22Rv1 (cell line): ENCODE data around the gene PCAT6.

ENCODE experiments used
- CTCF ChIP-seq: fragments of 450-650 bp; IDR thresholded peaks from 2 replicates; pipeline ENCODE4 v1.5.1; 2017; ENCODE audit warnings: mild to moderate bottlenecking
- ZFX ChIP-seq: fragments of 450-650 bp; IDR thresholded peaks from 2 replicates; pipeline ENCODE4 v1.6.1; 2017; ENCODE audit warnings: antibody characterized with exemption, borderline replicate concordance

- TF ChIP-seq CTCF, result no peak
- no peak for TF ChIP-seq ZFX
Observed at GRCh38 chr1:202786804-202787203, 23.9 kb upstream of the PCAT6 start.
